SK-N-SH (cell line): ENCODE measurements around the gene CAPS. TPM values are rescaled to one million over a fixed set of nuclear protein-coding genes. Genes with fewer than 3 reads are reported as not detected.
A peak's percentile ranks its signal among the peaks of the same experiment; 100 is the strongest.

Source experiments
- CTCF ChIA-PET: fragments of 300-600, 350-600 bp; formaldehyde crosslinking; extraction: SDS; loops from one replicate; lab custom pipeline; 2021; lab: Yijun Ruan, JAX
- POLR2A ChIA-PET: fragments of 350-600 bp; sonication (Branson Sonifier 250); formaldehyde crosslinking; extraction: SDS; loops from one replicate; lab custom pipeline; 2020; ENCODE audit warnings: antibody characterized with exemption, inconsistent platforms; lab: Yijun Ruan, JAX
- DNase-seq: peaks from one replicate; pipeline ENCODE4 v3.0.0; 2012
- H2AFZ ChIP-seq: fragments of 200-600 bp; sonication (generic); 2 replicates; pipeline ENCODE4 v1.8.1; 2016; ENCODE audit warnings: antibody characterized with exemption, mild to moderate bottlenecking, low read depth
- H3F3A ChIP-seq: fragments of 200-600 bp; sonication (generic); replicated peaks from 2 replicates; pipeline ENCODE3; 2016; ENCODE audit warnings: antibody characterized with exemption, mild to moderate bottlenecking; ENCODE audit not compliant: insufficient read depth
- H3K27ac ChIP-seq, 2 experiments: fragments of 200-500 bp in 1 of 2; fragments of 200-600 bp in 1 of 2; sonication (Bioruptor generic) in 1 of 2; sonication (generic), shearing (Covaris generic) in 1 of 2; 2 replicates each; pipeline versions ENCODE4 v1.5.1 to v1.6.1; 2014 to 2016; ENCODE audit warnings: low read depth in 2 of 2, inconsistent platforms in 1 of 2, low read length in 1 of 2, mild to moderate bottlenecking in 1 of 2, mixed read lengths in 1 of 2
- H3K27me3 ChIP-seq: fragments of 200-600 bp; sonication (generic), shearing (Covaris generic); 2 replicates; pipeline ENCODE4 v1.6.1; 2016; ENCODE audit warnings: mixed run types; ENCODE audit not compliant: insufficient read depth
- H3K36me3 ChIP-seq, 2 experiments: fragments of 200-500 bp in 1 of 2; fragments of 200-600 bp in 1 of 2; sonication (Bioruptor generic) in 1 of 2; sonication (generic) in 1 of 2; replicated peaks in 1 of 2; 2 replicates each; pipeline versions ENCODE3 to v1.5.1; 2014 to 2016; ENCODE audit warnings: low read length in 1 of 2, mild to moderate bottlenecking in 1 of 2; ENCODE audit not compliant: insufficient read depth in 2 of 2, control insufficient read depth in 1 of 2
- H3K4me1 ChIP-seq, 2 experiments: fragments of 200-500 bp in 1 of 2; fragments of 200-600 bp in 1 of 2; sonication (Bioruptor generic) in 1 of 2; sonication (generic), shearing (Covaris generic) in 1 of 2; 2 replicates each; pipeline versions ENCODE4 v1.5.1 to v1.6.1; 2014 to 2016; ENCODE audit warnings: low read depth in 1 of 2, low read length in 1 of 2, mixed run types in 1 of 2; ENCODE audit not compliant: insufficient read depth in 2 of 2, control insufficient read depth in 1 of 2
- H3K4me2 ChIP-seq: fragments of 200-600 bp; sonication (generic), shearing (Covaris generic); 2 replicates; pipeline ENCODE4 v1.6.1; 2017; ENCODE audit warnings: mixed run types
- H3K4me3 ChIP-seq, 2 experiments: fragments of 200-500 bp in 1 of 2; fragments of 200-600 bp in 1 of 2; sonication (Bioruptor generic) in 1 of 2; sonication (generic), shearing (Covaris generic) in 1 of 2; 2 replicates each; pipeline versions ENCODE4 v1.5.1 to v1.8.1; 2014 to 2016; ENCODE audit warnings: low read depth in 2 of 2, inconsistent platforms in 1 of 2, low read length in 1 of 2, mild to moderate bottlenecking in 1 of 2, mixed read lengths in 1 of 2, moderate library complexity in 1 of 2
- H3K79me2 ChIP-seq: fragments of 200-600 bp; sonication (generic); 2 replicates; pipeline ENCODE4 v1.8.1; 2017; ENCODE audit warnings: mild to moderate bottlenecking; ENCODE audit not compliant: insufficient read depth
- H3K9ac ChIP-seq: fragments of 200-600 bp; sonication (generic); 2 replicates; pipeline ENCODE4 v1.6.1; 2017; ENCODE audit warnings: mixed run types
- H3K9me2 ChIP-seq: fragments of 200-600 bp; sonication (generic); 2 replicates; pipeline ENCODE4 v1.6.1; 2017; ENCODE audit warnings: mixed run types
- H3K9me3 ChIP-seq: fragments of 200-600 bp; sonication (generic); 2 replicates; pipeline ENCODE4 v1.6.1; 2017; ENCODE audit warnings: mixed run types, mild to moderate bottlenecking, moderate library complexity
- H4K20me1 ChIP-seq: fragments of 200-600 bp; sonication (generic); 2 replicates; pipeline ENCODE4 v1.6.1; 2017; ENCODE audit warnings: mild to moderate bottlenecking, mixed run types; ENCODE audit not compliant: insufficient read depth
- ELF1 ChIP-seq: IDR thresholded peaks from 2 replicates; pipeline ENCODE4 v1.4.0; 2012
- FOXJ3 ChIP-seq: sonication (generic); formaldehyde crosslinking; IDR thresholded peaks from 2 replicates; pipeline ENCODE4 v1.5.1; 2020; ENCODE audit warnings: mild to moderate bottlenecking, missing genetic modification reagents
- GABPA ChIP-seq: IDR thresholded peaks from 2 replicates; pipeline ENCODE4 v1.4.0; 2012; ENCODE audit warnings: low read depth, mild to moderate bottlenecking
- JUND ChIP-seq: IDR thresholded peaks from 2 replicates; pipeline ENCODE4 v1.4.0; 2012
- MXI1 ChIP-seq: IDR thresholded peaks from 2 replicates; pipeline ENCODE4 v1.6.1; 2012; ENCODE audit warnings: mild to moderate bottlenecking, low read depth, low read length, improper control_type of control experiment
- NRF1 ChIP-seq: IDR thresholded peaks from 2 replicates; pipeline ENCODE4 v1.6.1; 2012; ENCODE audit warnings: low read depth, mild to moderate bottlenecking, low read length
- RAD21 ChIP-seq: IDR thresholded peaks from 2 replicates; pipeline ENCODE4 v1.6.1; 2012; ENCODE audit warnings: mild to moderate bottlenecking, low read length
- RCOR1 ChIP-seq: fragments of 150-350 bp; IDR thresholded peaks from 2 replicates; pipeline ENCODE4 v1.6.1; 2017; ENCODE audit warnings: antibody characterized with exemption, low read length
- RXRA ChIP-seq: IDR thresholded peaks from 2 replicates; pipeline ENCODE4 v1.4.0; 2012; ENCODE audit warnings: low read depth, mild to moderate bottlenecking, borderline replicate concordance
- TAF1 ChIP-seq: IDR thresholded peaks from 2 replicates; pipeline ENCODE4 v1.6.1; 2012; ENCODE audit warnings: low read depth, mild to moderate bottlenecking, low read length, moderate library complexity, borderline replicate concordance
- TEAD4 ChIP-seq: IDR thresholded peaks from 2 replicates; pipeline ENCODE4 v1.4.0; 2012; ENCODE audit warnings: mild to moderate bottlenecking, borderline replicate concordance; ENCODE audit not compliant: insufficient read depth
- YY1 ChIP-seq: IDR thresholded peaks from 2 replicates; pipeline ENCODE4 v1.4.0; 2012; ENCODE audit warnings: low read depth, mild to moderate bottlenecking
- WGBS: methylation state at CpG from one replicate; pipeline ENCODE4 v1.1.6; 2017; ENCODE audit warnings: low lambda C conversion rate; 5-methylcytosine and 5-hydroxymethylcytosine counted together
- polyA plus RNA-seq, 3 experiments: library from polyadenylated mRNA; depleted of rRNA; stranded (reverse); fragments of >200 nt; gene quantifications; 2 replicates each; pipeline ENCODE4 v1.2.3, GENCODE V29; 2012
- TF ChIP-seq, protein P1 (sequence below): IDR thresholded peaks from 2 replicates; pipeline ENCODE4 v1.4.0; 2012; ENCODE audit warnings: low read depth
- TF ChIP-seq, protein P2 (sequence below): IDR thresholded peaks from 2 replicates; pipeline ENCODE4 v1.4.0; 2012; ENCODE audit warnings: low read depth, borderline replicate concordance
- TF ChIP-seq, protein P3 (sequence below): IDR thresholded peaks from 2 replicates; pipeline ENCODE4 v1.4.0; 2012; ENCODE audit warnings: low read depth, borderline replicate concordance
- TF ChIP-seq, protein P4 (sequence below): fragments of 150-350 bp; IDR thresholded peaks from 2 replicates; pipeline ENCODE4 v1.6.1; 2017; ENCODE audit warnings: antibody characterized with exemption, low read length, low read depth, borderline replicate concordance
- TF ChIP-seq, protein P5 (sequence below): fragments of 200-600 bp; sonication (generic); IDR thresholded peaks from 2 replicates; pipeline ENCODE4 v1.6.1; 2017; ENCODE audit warnings: antibody characterized with exemption, mild to moderate bottlenecking, moderate library complexity

CAPS gene
- polyA plus RNA-seq, 1 of the 3 experiments (the other 2 are of a cell fraction), result 13.4 TPM

- peak; percentile 69; the same call in 1 of the 2 replicates for TF ChIP-seq RCOR1
- TF ChIP-seq NRF1, result no peak
Observed at GRCh38 chr19:5934774-5935472, 20.9 kb downstream of the CAPS start (continued).

- Histone ChIP-seq H3K9ac (no peak overlapping the region; the same call in 1 of the 2 replicates), H4K20me1 (peaks cover 23% of the 10 kb centered on the region; the same call in 1 of the 2 replicates), H3K4me1 (peaks cover 13 to 68% of the 10 kb centered on the region in 2 experiments), H3K27ac (peak overlapping the region; percentile 45 to 94; a peak in 3 of 4 replicates), H3F3A (no peaks in the 10 kb centered on the region), H3K27me3 (no peaks in the 10 kb centered on the region), H3K36me3 (peaks cover 18 to 38% of the 10 kb centered on the region in 2 experiments), H3K9me2 (no peaks in the 10 kb centered on the region), H2AFZ (no peak overlapping the region), H3K4me3 (no peak overlapping the region), H3K4me2 (peak overlapping the region; percentile 47; the same call in 1 of the 2 replicates), H3K79me2 (peaks cover 21% of the 10 kb centered on the region; the same call in 1 of the 2 replicates), H3K9me3 (no peaks in the 10 kb centered on the region)
- DNase-seq, result peak; percentile 74
- 79% methylated on average over 12 of the region's 25 CpGs for WGBS
- POLR2A ChIA-PET, result interaction anchor here (0.9 to 1.5 kb wide), 4 partner anchors 23 to 107 kb away, joined by 4 to 10 read pairs (median 5); partner anchors contain the start of genes NDUFA11 and VMAC
- CTCF ChIA-PET, result interaction anchor here (0.6 to 6.2 kb wide), 12 partner anchors 15 to 1117 kb away, joined by 3 to 44 read pairs (median 6); partner anchors contain the start of genes NDUFA11 and NRTN
- TF ChIP-seq RCOR1, result no peak
Observed at GRCh38 chr19:5935473-5936291, 21.6 kb downstream of the CAPS start.

DNA sequence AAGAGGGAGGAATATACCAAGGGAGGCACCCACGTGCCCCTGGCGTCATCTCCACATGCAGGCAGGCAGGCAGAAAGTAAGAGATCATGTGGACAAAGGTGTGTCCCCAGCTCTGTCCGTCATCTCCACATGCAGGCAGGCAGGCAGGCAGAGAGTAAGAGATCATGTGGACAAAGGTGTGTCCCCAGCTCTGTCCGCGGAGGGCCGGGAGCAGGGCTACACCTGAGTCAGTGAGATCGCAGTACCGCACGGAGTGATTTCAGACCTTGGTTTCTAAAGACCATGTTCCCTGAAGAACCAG, 22.2 kb downstream of the CAPS start:
- Histone ChIP-seq H3K9ac (no peak overlapping the region), H3K4me3 (no peak overlapping the region), H3K4me2 (no peak overlapping the region), H3K79me2 (peaks cover 21% of the 10 kb centered on the region; the same call in 1 of the 2 replicates), H3K36me3 (peaks cover 18 to 38% of the 10 kb centered on the region in 2 experiments), H2AFZ (no peak overlapping the region), H3K9me3 (no peaks in the 10 kb centered on the region), H3K27me3 (no peaks in the 10 kb centered on the region), H3F3A (no peaks in the 10 kb centered on the region), H3K27ac (peak overlapping the region in 1 of 2 experiments; percentile 94; a peak in 2 of 4 replicates), H4K20me1 (peaks cover 28% of the 10 kb centered on the region; the same call in 1 of the 2 replicates), H3K9me2 (no peaks in the 10 kb centered on the region), H3K4me1 (peaks cover 13 to 68% of the 10 kb centered on the region in 2 experiments)
- ChIA-PET CTCF (interaction anchor here (0.6 to 6.2 kb wide), 7 partner anchors 19 to 1117 kb away, joined by 3 to 44 read pairs (median 7); partner anchors contain the start of gene NRTN), POLR2A (interaction anchor here (0.9 to 1.5 kb wide), 3 partner anchors 23 to 108 kb away, joined by 4 to 10 read pairs (median 4); no protein-coding TSS in a partner anchor)
- WGBS, result 96% methylated on average over 9 of the region's 9 CpGs
- no peak for DNase-seq
- TF ChIP-seq TEAD4 (no peak), JUND (no peak), FOXJ3 (CRISPR knock-in tag) (no peak), YY1 (no peak), GABPA (no peak), ELF1 (no peak), RAD21 (no peak), TAF1 (no peak), NRF1 (no peak), MXI1 (no peak), RXRA (no peak)
- TF ChIP-seq, protein P1, sequence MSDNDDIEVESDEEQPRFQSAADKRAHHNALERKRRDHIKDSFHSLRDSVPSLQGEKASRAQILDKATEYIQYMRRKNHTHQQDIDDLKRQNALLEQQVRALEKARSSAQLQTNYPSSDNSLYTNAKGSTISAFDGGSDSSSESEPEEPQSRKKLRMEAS, result no peak
- TF ChIP-seq, protein P2, sequence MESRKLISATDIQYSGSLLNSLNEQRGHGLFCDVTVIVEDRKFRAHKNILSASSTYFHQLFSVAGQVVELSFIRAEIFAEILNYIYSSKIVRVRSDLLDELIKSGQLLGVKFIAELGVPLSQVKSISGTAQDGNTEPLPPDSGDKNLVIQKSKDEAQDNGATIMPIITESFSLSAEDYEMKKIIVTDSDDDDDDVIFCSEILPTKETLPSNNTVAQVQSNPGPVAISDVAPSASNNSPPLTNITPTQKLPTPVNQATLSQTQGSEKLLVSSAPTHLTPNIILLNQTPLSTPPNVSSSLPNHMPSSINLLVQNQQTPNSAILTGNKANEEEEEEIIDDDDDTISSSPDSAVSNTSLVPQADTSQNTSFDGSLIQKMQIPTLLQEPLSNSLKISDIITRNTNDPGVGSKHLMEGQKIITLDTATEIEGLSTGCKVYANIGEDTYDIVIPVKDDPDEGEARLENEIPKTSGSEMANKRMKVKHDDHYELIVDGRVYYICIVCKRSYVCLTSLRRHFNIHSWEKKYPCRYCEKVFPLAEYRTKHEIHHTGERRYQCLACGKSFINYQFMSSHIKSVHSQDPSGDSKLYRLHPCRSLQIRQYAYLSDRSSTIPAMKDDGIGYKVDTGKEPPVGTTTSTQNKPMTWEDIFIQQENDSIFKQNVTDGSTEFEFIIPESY, result no peak
- TF ChIP-seq, protein P3, sequence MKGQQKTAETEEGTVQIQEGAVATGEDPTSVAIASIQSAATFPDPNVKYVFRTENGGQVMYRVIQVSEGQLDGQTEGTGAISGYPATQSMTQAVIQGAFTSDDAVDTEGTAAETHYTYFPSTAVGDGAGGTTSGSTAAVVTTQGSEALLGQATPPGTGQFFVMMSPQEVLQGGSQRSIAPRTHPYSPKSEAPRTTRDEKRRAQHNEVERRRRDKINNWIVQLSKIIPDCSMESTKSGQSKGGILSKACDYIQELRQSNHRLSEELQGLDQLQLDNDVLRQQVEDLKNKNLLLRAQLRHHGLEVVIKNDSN, result no peak
- TF ChIP-seq, protein P4, sequence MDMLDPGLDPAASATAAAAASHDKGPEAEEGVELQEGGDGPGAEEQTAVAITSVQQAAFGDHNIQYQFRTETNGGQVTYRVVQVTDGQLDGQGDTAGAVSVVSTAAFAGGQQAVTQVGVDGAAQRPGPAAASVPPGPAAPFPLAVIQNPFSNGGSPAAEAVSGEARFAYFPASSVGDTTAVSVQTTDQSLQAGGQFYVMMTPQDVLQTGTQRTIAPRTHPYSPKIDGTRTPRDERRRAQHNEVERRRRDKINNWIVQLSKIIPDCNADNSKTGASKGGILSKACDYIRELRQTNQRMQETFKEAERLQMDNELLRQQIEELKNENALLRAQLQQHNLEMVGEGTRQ, result no peak
- TF ChIP-seq, protein P5, sequence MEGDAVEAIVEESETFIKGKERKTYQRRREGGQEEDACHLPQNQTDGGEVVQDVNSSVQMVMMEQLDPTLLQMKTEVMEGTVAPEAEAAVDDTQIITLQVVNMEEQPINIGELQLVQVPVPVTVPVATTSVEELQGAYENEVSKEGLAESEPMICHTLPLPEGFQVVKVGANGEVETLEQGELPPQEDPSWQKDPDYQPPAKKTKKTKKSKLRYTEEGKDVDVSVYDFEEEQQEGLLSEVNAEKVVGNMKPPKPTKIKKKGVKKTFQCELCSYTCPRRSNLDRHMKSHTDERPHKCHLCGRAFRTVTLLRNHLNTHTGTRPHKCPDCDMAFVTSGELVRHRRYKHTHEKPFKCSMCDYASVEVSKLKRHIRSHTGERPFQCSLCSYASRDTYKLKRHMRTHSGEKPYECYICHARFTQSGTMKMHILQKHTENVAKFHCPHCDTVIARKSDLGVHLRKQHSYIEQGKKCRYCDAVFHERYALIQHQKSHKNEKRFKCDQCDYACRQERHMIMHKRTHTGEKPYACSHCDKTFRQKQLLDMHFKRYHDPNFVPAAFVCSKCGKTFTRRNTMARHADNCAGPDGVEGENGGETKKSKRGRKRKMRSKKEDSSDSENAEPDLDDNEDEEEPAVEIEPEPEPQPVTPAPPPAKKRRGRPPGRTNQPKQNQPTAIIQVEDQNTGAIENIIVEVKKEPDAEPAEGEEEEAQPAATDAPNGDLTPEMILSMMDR, result no peak
- TF ChIP-seq, all 33 proteins: peak for 0
